HepG2 (cell line): Measurements from ENCODE around the gene TAOK3. TPM values are rescaled to one million over a fixed set of nuclear protein-coding genes. Genes with fewer than 3 reads are reported as not detected.

Source experiments
- ATAC-seq: fragments of 200-7000 bp; cut with Tn5 transposase; 3 replicates; pipeline ENCODE4 v1.9.1; 2020; ENCODE audit warnings: mild to moderate bottlenecking, moderate library complexity
- BruUV-seq: library from RNA; stranded (reverse); fragments of 400-500 nt; replicated peaks from 2 replicates; lab custom pipeline; 2021; lab: Mats Ljungman, UMichigan
- CTCF ChIA-PET: fragments of 300-600 bp; formaldehyde crosslinking; extraction: SDS; loops from one replicate; lab custom pipeline; 2021; ENCODE audit warnings: low total read pairs, inconsistent platforms, low intra/inter-chr PET ratio; lab: Yijun Ruan, JAX
- POLR2A ChIA-PET: fragments of 350-600 bp; sonication (Branson Sonifier 250); formaldehyde crosslinking; loops from one replicate; lab custom pipeline; 2020; ENCODE audit warnings: antibody characterized with exemption, inconsistent platforms; lab: Yijun Ruan, JAX
- DNase-seq: peaks from one replicate; pipeline ENCODE4 v3.0.0-alpha.2; 2015; ENCODE audit warnings: low spot score
- FAIRE-seq: peaks from 3 replicates; lab custom pipeline; 2011; peaks lifted over from hg19 to GRCh38; lab: Jason Lieb, UNC
- H2AFZ ChIP-seq: one replicate; pipeline ENCODE4 v1.6.1; 2011; ENCODE audit warnings: low read length, inconsistent platforms
- H3K27ac ChIP-seq: fragments of 300-600 bp; 3 replicates; pipeline ENCODE4 v1.8.0; 2011; ENCODE audit warnings: mixed run types, mild to moderate bottlenecking, mixed read lengths, low read length, inconsistent platforms; ENCODE audit not compliant: insufficient read depth; ENCODE audit errors: extremely low read length
- H3K27me3 ChIP-seq, 2 experiments: fragments of 200-600 bp in 1 of 2; 2 replicates in 1 of 2; 3 replicates in 1 of 2; pipeline versions ENCODE4 v1.6.0 to v1.8.0; 2011; ENCODE audit warnings: low read length in 2 of 2, mild to moderate bottlenecking in 2 of 2, moderate library complexity in 2 of 2, inconsistent platforms in 1 of 2; ENCODE audit not compliant: insufficient read depth in 2 of 2, control insufficient read depth in 1 of 2
- H3K36me3 ChIP-seq, 2 experiments: fragments of 200-600 bp in 1 of 2; replicated peaks in 1 of 2; 2 replicates in 1 of 2; 3 replicates in 1 of 2; pipeline versions ENCODE4 v1.5.1 to v1.8.0; 2011; ENCODE audit warnings: low read length in 2 of 2, inconsistent platforms in 1 of 2; ENCODE audit not compliant: insufficient read depth in 2 of 2, control insufficient read depth in 1 of 2
- H3K4me1 ChIP-seq: 2 replicates; pipeline ENCODE4 v1.5.1; 2012; ENCODE audit warnings: low read length, inconsistent platforms; ENCODE audit not compliant: insufficient read depth
- H3K4me2 ChIP-seq: 2 replicates; pipeline ENCODE4 v1.6.0; 2011; ENCODE audit warnings: low read depth, low read length, inconsistent platforms
- H3K4me3 ChIP-seq, 3 experiments: fragments of 200-600 bp in 1 of 3; sonication (generic), shearing (Covaris generic) in 1 of 3; replicated peaks in 1 of 3; 2 replicates each; pipeline ENCODE4 v1.5.1; 2011 to 2016; ENCODE audit warnings: low read length in 3 of 3, inconsistent platforms in 2 of 3, low read depth in 2 of 3, mild to moderate bottlenecking in 2 of 3, control low read depth in 1 of 3, mixed read lengths in 1 of 3; ENCODE audit not compliant: insufficient read depth in 1 of 3
- H3K79me2 ChIP-seq: one replicate; pipeline ENCODE4 v1.6.1; 2011; ENCODE audit warnings: low read length, inconsistent platforms; ENCODE audit not compliant: insufficient read depth
- H3K9ac ChIP-seq: 2 replicates; pipeline ENCODE4 v1.6.0; 2011; ENCODE audit warnings: mild to moderate bottlenecking, low read depth, low read length, inconsistent platforms; ENCODE audit not compliant: insufficient read depth
- H3K9me3 ChIP-seq: 2 replicates; pipeline ENCODE4 v1.5.1; 2012; ENCODE audit warnings: mild to moderate bottlenecking, low read length
- H4K20me1 ChIP-seq: 2 replicates; pipeline ENCODE4 v1.6.0; 2011; ENCODE audit warnings: inconsistent platforms, mild to moderate bottlenecking, low read length, moderate library complexity; ENCODE audit not compliant: insufficient read depth
- EZH2 ChIP-seq: conservative IDR thresholded peaks from 2 replicates; pipeline ENCODE4 v1.6.1; 2012; ENCODE audit warnings: mild to moderate bottlenecking, low read depth, low read length, moderate library complexity
- HMGA1 ChIP-seq: sonication (generic); formaldehyde crosslinking; conservative IDR thresholded peaks from 2 replicates; pipeline ENCODE4 v1.4.0; 2020; ENCODE audit warnings: missing genetic modification reagents
- ZNF350 ChIP-seq: sonication (generic); formaldehyde crosslinking; IDR thresholded peaks from 2 replicates; pipeline ENCODE4 v1.4.0; 2020; ENCODE audit warnings: mild to moderate bottlenecking, low read depth, missing genetic modification reagents, borderline replicate concordance
- ZNF879 ChIP-seq: sonication (generic); formaldehyde crosslinking; IDR thresholded peaks from 2 replicates; pipeline ENCODE4 v1.8.1; 2023; ENCODE audit warnings: missing genetic modification reagents
- WGBS: methylation state at CpG from one replicate; pipeline ENCODE4 v1.1.6; 2017; ENCODE audit warnings: low lambda C conversion rate; 5-methylcytosine and 5-hydroxymethylcytosine counted together
- in situ Hi-C: cut with HindIII; loops from 2 replicates; pipeline ENCODE4 v1.10.0; 2017; ENCODE audit warnings: low pct_unique_long_range_greater_than_20kb; ENCODE audit not compliant: extremely low pct_ligation_motif_present
- intact Hi-C: fragments of 100-400 bp; cut with micrococcal nuclease; formaldehyde crosslinking; loops from one replicate; pipeline ENCODE4 v1.10.0; 2022; ENCODE audit not compliant: unreplicated experiment
- polyA plus RNA-seq, 8 experiments: library from polyadenylated mRNA; depleted of rRNA in 3 of 8; stranded (reverse) in 7 of 8; unstranded in 1 of 8; fragments of >200 nt; fragmentation: Illumina TruSeq in 4 of 8; extraction: Trizol in 4 of 8; gene quantifications; 2 replicates each; pipeline versions ENCODE4 v1.2.1 to v1.2.3, GENCODE V29; 2011 to 2016; ENCODE audit warnings: low read depth in 4 of 8, missing spikeins in 1 of 8, mixed read lengths in 1 of 8; ENCODE audit not compliant: insufficient read depth in 1 of 8
- total RNA-seq, 5 experiments: library from RNA; depleted of rRNA; stranded (reverse); fragments of >200 nt; fragmentation: Illumina TruSeq; extraction: Trizol; gene quantifications; 2 replicates each; pipeline ENCODE4 v1.2.3, GENCODE V29; 2016; ENCODE audit warnings: low read depth in 1 of 5
- TF ChIP-seq, protein P1 (sequence below): sonication (generic); formaldehyde crosslinking; IDR thresholded peaks from 2 replicates; pipeline ENCODE4 v1.8.1; 2023; ENCODE audit warnings: missing genetic modification reagents, inconsistent platforms, borderline replicate concordance
- TF ChIP-seq, protein P2 (sequence below), 2 experiments: sonication (generic) in 1 of 2; formaldehyde crosslinking in 1 of 2; IDR thresholded peaks; 2 replicates each; pipeline versions ENCODE4 v1.4.0 to v1.6.1; 2018 to 2020; ENCODE audit warnings: missing genetic modification reagents in 2 of 2, borderline replicate concordance in 1 of 2, low read depth in 1 of 2, mild to moderate bottlenecking in 1 of 2, missing biosample characterization in 1 of 2

Gene TAOK3
- total and polyA plus RNA-seq, 2 of the 13 experiments (the other 11 are each of a cell fraction or from before 2014, with no cell fraction given), result 10.4 to 12.3 TPM

DNA sequence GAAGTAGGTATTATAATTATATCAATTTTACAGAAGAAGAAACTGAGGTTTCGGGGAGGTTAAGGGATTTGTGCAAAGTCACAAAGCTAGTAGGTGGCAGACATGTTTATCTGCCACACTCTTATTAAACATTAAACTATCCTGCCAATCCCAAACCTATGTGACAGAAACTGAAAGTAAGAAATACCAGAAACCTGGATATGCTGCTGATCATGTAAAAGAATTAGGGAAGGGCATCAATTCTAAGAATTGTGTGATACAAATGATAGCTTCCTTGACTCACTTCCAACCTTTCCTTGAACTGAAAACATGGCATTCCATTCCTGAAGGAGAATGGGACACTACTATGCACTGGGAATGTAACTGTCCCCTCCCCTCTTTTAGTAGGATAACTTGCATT lies 16.9 kb downstream of the TAOK3 start:
- POLR2A ChIA-PET, result no interaction called here
- CTCF ChIA-PET, result no interaction called here
- H3K9me3 ChIP-seq, result peaks cover 5% of the 10 kb centered on the region; the same call in 1 of the 2 replicates
- 100% methylated on average over 1 of the region's 1 CpG for WGBS
- H3K4me3 ChIP-seq, result no peak overlapping the region
- H3K9ac ChIP-seq, result no peak overlapping the region
- TF ChIP-seq, protein P1, sequence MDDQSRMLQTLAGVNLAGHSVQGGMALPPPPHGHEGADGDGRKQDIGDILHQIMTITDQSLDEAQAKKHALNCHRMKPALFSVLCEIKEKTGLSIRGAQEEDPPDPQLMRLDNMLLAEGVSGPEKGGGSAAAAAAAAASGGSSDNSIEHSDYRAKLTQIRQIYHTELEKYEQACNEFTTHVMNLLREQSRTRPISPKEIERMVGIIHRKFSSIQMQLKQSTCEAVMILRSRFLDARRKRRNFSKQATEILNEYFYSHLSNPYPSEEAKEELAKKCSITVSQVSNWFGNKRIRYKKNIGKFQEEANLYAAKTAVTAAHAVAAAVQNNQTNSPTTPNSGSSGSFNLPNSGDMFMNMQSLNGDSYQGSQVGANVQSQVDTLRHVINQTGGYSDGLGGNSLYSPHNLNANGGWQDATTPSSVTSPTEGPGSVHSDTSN, result no peak
- no peak for TF ChIP-seq HMGA1
- no peak for TF ChIP-seq ZNF350 (CRISPR knock-in tag)
- no peak for TF ChIP-seq ZNF879 (CRISPR knock-in tag)
- TF ChIP-seq EZH2, result no peak
- TF ChIP-seq, protein P2, sequence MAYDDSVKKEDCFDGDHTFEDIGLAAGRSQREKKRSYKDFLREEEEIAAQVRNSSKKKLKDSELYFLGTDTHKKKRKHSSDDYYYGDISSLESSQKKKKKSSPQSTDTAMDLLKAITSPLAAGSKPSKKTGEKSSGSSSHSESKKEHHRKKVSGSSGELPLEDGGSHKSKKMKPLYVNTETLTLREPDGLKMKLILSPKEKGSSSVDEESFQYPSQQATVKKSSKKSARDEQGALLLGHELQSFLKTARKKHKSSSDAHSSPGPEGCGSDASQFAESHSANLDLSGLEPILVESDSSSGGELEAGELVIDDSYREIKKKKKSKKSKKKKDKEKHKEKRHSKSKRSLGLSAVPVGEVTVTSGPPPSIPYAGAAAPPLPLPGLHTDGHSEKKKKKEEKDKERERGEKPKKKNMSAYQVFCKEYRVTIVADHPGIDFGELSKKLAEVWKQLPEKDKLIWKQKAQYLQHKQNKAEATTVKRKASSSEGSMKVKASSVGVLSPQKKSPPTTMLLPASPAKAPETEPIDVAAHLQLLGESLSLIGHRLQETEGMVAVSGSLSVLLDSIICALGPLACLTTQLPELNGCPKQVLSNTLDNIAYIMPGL (CRISPR knock-in tag; IDR thresholded peaks at IDR 0.05; ENCODE audit: borderline replicate concordance in 1 of 2, low read depth in 1 of 2), result no peak
- FAIRE-seq (no peak), DNase-seq (no peak), ATAC-seq (no peak)
- intact Hi-C loops (no loop called here), in situ Hi-C loops (no loop called here)
- no peak overlapping the region for H3K4me2 ChIP-seq
- peaks cover 52% of the 10 kb centered on the region for H3K4me1 ChIP-seq
- H3K36me3 ChIP-seq, result no peaks in the 10 kb centered on the region
- no peaks in the 10 kb centered on the region for H3K27me3 ChIP-seq
- H3K79me2 ChIP-seq, result no peaks in the 10 kb centered on the region
- H3K27ac ChIP-seq, result no peak overlapping the region
- BruUV-seq, result no TSS peak
- H2AFZ ChIP-seq, result no peak overlapping the region
- H4K20me1 ChIP-seq, result 0 out of 2 replicates have a peak, but pooled peaks cover 7% of the 10 kb centered on the region
